A673 (cell line): Measurements from ENCODE around the gene UAP1.

Experiments used
- CTCF ChIP-seq: fragments of 300-800, 200-600 bp; sonication (generic); conservative IDR thresholded peaks from 2 replicates; pipeline ENCODE4 v1.5.1; 2017; ENCODE audit warnings: low read depth, mild to moderate bottlenecking, antibody characterized with exemption, low read length, moderate library complexity, mixed read lengths
- EZH2 ChIP-seq: fragments of 200-600 bp; sonication (generic); IDR thresholded peaks from 2 replicates; pipeline ENCODE4 v1.6.1; 2017; ENCODE audit warnings: borderline replicate concordance, low read depth, mild to moderate bottlenecking, mixed read lengths, antibody characterized with exemption, low read length; ENCODE audit not compliant: poor library complexity, severe bottlenecking

DNA sequence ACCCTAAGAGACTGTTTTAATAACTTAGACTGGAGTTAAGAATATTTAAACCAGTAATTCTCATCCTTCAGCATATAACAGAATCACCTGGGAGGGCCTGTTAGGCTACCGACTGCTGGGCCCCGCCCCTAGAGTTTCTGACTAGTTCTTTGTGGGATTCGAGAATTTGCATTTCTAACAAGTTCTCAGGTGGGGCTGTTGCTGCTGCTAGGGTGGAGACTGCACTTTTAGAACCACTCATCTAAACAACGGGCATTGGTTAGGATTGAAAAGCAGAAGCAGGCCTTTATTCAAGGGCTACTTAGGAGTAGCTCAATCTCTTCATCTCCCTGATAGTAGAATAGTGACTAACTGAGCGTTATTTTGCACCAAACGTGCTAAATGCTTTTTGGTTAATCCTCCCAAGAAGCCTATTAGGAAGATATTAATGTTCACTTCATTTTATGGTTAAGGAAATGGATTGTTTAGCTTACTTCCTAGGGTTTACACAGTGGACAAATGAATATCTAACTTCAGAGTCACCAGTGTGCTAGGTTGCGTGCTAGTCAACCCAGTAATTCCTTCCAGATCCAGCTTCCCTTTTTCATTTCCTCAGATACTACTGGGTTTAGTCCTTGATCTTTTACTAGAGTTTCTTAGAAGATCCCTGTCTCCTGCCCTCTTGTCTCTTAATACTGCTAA lies 31.1 kb upstream of the UAP1 start:
- TF ChIP-seq CTCF (no peak), EZH2 (no peak)
